ENCODE measurements around the gene NTF3.

Gene NTF3

GRCh38 chr12:5456906-5457305 lies 25.0 kb downstream of the NTF3 start:
- DNase-seq = peak in 1 of 56 donors; percentile 1

- DNase-seq = no peak
Observed at GRCh38 chr12:5458229-5459050, 26.5 kb downstream of the NTF3 start.

GRCh38 chr12:5459051-5459782 lies 27.3 kb downstream of the NTF3 start:
- no peak for DNase-seq

DNA sequence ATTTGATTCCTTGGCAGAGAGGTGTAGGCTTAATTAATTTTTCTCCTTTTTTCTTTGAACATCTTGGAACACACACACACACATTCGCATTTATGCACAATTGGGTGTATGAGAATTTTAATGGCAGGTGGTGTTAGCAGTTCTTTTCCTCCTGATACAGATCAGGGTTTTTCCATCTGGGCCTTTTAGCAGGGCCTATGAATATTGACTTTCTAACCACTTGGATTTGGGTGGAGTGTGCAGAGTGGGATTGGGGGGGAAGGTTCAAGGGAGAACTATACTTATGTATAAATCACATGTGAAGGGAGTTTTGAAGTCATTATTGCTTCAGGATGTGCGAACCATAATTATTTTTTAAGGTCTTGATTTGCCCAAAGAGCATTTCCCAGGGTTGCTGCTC lies 28.9 kb downstream of the NTF3 start:
- no peak for DNase-seq

DNA sequence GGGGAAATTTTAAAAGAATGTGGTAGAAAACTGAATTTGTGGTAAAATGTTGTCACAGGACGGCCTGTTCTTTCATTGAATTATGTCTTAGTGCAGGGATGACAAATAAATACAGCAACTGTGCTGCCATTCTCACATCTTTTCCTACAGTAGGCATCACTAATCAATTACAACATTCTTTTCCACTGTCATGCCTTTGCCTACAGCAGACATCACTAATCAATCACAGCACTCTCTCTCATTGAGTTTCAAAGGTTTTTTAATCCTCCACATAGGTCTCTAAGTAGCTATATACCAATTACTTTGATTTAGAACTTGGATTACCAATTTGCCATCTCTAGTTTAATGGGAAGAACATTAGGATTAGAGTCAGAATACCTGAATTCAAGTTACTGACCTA lies 30.1 kb downstream of the NTF3 start:
- no peak for DNase-seq

- no peak for DNase-seq
Observed at GRCh38 chr12:5464096-5464495, 32.2 kb downstream of the NTF3 start.

DNA sequence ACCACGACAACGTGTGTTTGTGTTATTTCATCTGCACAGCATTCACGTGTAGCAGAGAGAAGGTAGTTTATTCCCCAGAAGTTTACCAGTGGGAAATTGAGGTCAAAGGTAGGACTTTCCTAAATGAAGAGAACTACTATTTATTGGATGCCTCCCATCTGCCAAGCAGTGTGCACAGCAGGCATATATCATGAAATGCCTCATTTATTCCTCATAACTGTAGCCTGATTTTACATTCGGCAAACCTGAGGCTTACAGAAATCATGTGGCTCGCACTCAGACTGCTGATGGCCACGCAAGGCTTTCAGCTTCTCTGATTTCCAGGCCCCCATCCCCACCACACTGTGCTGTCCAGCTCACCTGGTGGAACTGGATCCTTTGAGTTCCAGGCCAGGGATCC lies 33.5 kb downstream of the NTF3 start:
- no peak for DNase-seq

DNA sequence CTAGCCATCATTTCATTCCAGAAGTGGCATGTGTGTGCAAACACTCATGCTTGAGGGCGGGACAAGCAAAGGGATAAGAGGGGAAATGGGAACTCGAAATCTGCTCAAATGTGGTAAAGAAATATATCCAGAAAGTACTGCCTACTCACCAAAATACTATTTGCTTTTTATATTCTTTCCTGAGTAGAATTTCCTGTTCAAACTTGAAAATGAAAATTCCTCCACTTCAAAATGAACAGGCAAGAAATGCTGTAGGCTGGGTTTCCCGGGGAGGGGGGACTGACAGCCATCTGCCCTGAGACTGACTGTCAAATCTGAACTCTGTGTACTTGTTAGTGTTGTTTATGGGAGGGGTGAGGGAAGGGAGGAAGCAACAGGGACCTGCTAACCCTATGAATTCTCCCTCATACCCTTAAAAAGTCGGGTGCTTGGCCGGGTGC lies 34.6 kb downstream of the NTF3 start:
- DNase-seq = no peak

DNA sequence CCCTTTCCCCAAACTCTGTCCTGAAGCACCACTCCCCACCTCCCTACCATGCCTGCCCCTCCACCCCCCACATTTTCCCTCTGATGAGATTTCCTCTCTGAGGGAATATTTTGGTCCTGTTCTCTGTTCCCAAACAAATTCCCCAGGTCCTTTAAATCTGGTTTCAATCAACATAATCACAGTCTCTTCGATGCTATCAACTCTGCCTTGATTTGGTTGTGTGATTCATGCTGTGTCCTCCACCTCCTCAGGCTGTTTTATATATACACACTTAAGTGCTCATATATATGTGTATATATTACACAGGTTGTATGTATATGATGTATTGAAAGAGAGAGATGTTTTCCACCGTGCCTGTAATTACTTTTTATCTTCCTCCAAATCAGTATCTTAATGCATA lies 36.0 kb downstream of the NTF3 start:
- DNase-seq = no peak

DNA sequence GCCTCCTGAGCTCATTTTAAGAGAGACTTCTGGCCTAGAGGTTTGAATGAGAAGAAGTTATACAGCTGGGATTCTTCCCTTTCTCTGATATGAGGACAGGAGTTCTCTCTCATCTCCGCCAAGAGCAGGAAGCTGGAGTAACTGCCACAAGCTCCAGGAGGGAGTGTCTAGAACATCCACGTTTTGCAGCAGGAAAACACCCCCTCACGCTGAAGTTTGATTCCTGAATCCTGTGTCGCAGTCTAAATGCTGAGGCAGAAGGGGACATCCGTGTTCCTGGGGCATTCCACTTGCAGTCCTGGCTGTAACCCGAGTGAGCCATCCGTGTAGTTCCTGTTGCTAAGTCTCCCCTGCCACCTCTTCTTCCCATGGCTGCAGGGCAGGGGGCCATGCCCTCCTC lies 38.3 kb downstream of the NTF3 start:
- no peak for DNase-seq

DNA sequence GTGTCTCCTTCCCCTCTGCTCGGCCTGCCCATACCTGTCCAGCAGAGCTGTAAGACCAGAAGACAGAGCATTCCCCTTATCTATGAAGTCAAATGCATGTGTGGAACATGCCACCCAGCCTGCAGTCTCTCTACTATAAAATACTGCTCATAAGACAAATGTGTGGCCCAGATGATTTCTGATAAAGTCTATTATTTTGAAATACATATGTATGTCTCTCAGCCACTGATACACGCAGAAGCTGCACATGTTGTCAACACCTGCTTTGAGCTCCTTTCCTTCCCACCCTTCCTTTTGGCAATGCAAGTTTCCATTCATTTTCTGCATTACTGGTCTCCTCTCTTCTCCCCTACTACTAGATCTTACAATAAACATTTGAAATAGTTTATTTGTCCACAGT lies 38.8 kb downstream of the NTF3 start:
- no peak for DNase-seq

DNA sequence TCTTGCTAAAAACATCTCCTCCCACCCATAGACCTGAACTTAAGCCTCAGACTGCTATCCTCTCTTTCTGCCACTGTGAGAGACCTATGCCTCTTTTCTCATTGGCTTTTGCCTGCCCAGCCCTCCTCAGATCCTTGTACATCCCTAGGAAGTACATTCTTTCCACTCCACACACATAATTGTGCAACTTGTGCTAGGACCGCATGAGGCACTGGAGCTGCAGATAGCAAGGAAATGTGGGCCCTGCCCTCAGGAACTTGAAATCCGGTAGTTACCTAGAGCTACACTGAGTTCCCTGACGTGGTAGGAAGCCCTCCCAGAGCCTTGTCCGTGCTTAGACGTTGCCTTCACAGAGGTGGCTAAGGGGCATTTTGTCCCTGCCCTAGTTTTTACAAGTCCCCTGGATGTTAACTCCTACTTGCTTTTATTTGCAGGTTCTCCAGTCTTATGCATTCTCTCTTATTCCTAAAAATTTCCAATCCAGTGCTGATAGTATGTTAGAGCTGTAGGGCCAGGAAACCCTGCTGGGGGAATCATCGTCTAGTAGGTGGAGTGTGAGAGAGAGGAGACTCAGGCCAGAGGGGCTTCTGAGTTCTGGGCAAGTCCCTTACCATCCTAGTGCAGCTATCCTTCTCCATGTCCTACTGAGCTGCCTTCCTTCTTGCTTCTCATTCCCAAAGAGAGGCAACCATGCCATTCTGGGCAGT lies 41.3 kb downstream of the NTF3 start:
- DNase-seq = no peak

- no peak for DNase-seq
Observed at GRCh38 chr12:5473783-5474116, 41.8 kb downstream of the NTF3 start.

- DNase-seq = no peak
Observed at GRCh38 chr12:5476356-5476755, 44.4 kb downstream of the NTF3 start.

GRCh38 chr12:5478081-5478706 lies 46.3 kb downstream of the NTF3 start:
- DNase-seq = no peak

GRCh38 chr12:5479761-5480160 lies 47.9 kb downstream of the NTF3 start:
- no peak for DNase-seq

- no peak for DNase-seq
Observed at GRCh38 chr12:5480218-5480937, 48.5 kb downstream of the NTF3 start.

DNA sequence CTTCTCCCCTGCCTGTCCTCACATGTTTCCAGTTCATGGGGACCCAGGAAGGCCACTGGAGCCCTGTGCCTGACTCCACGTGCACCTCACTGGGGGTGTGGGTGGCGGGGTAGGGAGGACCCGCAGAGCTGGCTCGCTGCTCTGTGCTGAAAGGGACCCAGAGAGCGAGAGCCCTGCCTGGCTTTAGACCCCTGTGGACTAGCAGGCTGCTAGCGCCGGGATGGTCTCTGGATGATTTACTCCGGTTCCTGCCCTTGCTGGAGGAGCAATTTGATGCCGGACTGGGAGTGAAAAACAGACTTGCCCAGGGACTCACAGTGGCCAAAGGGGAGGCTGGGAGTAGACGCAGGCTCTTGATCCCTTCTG lies 49.0 kb downstream of the NTF3 start:
- no peak for DNase-seq

GRCh38 chr12:5481645-5482044 lies 49.7 kb downstream of the NTF3 start:
- no peak for DNase-seq

DNA sequence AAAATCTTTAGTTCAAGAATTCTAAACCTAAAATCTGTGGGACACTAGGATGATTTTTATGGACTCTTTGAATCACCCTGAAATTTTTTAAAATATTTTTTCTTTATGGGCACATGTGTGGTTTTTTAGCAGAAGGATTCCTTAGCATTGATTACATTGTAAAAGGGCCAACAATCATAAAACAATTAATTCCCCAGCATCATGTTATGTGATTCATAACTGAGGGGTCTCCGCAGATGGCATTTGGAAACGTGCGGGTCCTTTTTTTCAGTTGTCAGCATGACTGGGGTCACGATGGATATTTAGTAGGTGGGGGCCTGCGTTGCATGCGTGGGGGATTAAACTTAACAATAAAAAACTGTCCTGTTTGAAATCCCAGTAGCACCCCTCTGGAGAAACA lies 52.5 kb downstream of the NTF3 start:
- no peak for DNase-seq

- no peak for DNase-seq
Observed at GRCh38 chr12:5485454-5485853, 53.5 kb downstream of the NTF3 start.
